T1000 (cell line): Measurements from ENCODE around the gene NKX2-2.
"Not testable (repeated sequence)": the region's sequence is repeated elsewhere in the genome, so short reads cannot be mapped to it uniquely, and the experiment has no call there.

Source experiments
- DNase-seq: peaks from one replicate; lab custom pipeline; 2025; ENCODE audit warnings: mixed read lengths; lab: John Stamatoyannopoulos, UW

Gene NKX2-2

GRCh38 chr20:21508230-21509078 is 5.4 kb downstream of the NKX2-2 start:
- no peak for DNase-seq

- DNase-seq: no peak
These were observed 6.2 kb downstream of the NKX2-2 start for GRCh38 chr20:21507400-21508229.

DNA sequence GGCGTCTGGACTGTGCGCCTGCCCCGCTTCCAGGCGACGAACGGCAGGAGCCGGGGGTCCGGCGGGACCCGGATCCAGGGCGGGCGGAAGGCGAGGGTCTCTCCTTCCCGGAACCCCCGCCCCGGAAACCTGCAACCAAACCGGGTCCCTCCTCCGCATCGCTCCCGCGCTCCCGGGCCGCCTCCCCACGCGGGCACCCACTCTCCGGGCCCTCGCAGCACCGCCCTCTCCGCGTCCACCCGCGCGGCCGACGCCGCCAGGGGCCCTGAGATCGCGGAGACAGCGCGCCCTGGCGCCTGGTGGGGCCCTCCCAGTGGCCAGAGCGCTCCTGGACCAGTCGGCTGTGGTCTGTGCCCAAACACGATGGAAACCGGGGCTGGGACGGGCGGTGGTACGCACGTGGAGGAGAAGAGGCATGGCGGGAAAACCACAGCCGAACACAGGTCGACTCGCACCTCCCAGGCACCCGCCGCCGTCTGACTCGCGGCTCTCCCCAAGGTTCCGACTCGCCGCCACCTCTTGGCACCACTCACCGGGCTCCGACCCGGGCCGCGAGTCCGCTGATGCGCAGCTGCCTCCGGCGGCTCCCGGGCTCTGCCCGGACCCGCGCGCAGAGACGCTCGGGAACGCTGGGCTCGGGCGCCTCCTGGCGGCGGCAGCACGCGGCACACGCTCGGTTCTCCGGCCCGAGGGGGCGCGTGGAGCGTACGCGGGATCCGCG is 7.9 kb downstream of the NKX2-2 start:
- no peak for DNase-seq

- no peak for DNase-seq
These were observed 8.6 kb downstream of the NKX2-2 start for GRCh38 chr20:21505161-21505809.

DNA sequence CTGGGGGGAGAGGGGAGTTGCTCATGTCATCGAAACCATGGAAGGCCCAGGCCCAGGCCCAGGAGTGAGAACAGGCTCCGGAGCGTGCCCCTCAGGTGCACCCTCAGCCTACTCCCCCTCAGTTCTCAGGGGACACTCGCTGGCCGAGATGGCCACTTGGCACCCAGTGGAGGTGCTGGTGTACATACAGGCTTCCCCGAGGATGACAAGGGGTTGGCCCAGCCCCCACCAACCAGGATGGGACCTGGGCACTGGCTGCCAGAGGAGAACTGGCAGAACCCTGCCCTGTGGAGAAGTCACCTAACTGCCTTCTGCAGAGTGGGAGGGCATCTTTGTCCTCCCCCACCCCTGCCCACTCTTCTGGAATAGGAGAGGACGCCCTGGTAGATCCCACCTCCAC is 9.5 kb downstream of the NKX2-2 start:
- no peak for DNase-seq

DNA sequence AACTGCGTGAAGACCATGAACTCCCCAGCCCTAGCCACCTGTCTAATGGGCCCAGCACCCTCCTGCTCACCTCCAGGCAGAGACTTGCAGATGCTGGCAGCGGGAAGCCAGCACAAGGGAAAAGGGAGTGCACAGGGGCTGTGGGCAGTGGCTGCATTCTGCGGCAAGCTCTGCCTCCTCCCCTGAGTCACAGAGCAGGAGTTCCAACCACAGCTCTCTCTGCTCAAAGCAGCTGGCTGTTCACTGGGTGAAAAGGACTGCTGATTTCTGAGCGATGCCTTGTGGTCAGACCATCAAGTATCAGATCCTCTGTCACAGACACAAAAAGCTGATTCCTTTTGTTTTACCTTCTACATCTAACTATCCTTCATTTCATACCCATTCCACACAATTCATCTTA is 10.5 kb downstream of the NKX2-2 start:
- no peak for DNase-seq

- DNase-seq: no peak
These were observed 12.7 kb downstream of the NKX2-2 start for GRCh38 chr20:21501184-21501583.

DNA sequence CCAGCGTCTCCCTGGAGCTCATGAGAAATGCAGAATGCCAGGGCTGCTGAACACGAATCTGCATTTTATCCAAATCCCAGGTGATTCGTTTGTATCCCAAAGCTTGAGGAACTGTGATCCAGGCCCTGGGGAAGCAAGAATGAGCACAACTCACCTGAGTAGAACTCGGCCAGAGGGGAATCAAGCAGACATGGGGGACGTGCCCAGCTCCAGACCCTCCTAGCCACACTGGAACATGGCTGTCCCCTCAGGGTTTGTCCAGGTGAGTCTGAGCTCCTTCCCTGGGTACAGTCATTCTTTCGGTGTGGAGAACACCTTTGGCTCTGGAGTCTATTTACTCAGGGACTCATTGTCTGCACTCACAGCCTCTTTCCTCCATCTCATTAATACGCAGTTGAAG is 13.3 kb downstream of the NKX2-2 start:
- no peak for DNase-seq

DNA sequence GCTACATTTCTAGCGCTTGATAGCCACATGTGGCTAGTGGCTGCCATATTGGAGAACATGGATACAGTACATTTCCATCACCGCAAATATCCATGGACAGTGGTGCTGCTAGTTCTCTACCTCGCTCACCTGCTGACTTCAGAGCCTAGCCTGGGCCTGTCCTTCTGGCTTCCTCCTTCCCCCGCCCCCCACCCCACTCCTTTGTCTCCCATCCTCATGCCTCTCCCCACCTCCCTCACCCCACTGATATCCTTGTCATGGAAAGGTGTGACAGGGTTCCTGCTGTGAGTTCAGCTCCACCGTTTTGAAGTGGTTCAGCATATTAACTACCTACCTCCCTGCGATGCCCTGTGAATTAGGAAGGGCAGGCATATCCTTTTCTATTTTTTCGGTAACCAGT is 14.2 kb downstream of the NKX2-2 start:
- DNase-seq: no peak

GRCh38 chr20:21498635-21499034 is 15.2 kb downstream of the NKX2-2 start:
- DNase-seq: no peak

GRCh38 chr20:21498195-21498594 is 15.7 kb downstream of the NKX2-2 start:
- DNase-seq: no peak

DNA sequence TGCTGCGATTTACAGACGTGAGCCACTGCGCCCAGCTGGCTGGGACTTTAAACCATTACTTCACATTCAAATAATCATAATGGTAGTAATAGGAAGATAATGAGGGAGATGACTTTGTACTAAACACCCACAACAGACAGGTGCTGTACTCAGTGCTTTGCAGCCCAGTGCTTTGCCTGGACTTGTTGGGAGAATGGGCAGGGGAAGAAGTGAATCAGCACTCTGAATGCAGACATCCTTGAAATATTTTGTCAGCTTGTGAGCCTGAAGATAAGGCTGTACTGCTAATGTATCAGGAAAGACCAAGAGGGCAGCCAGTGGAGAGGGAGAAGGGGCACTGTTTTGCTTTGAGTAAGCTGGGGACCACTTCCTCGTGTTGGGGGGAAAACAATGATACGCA is 17.4 kb downstream of the NKX2-2 start:
- no peak for DNase-seq

DNA sequence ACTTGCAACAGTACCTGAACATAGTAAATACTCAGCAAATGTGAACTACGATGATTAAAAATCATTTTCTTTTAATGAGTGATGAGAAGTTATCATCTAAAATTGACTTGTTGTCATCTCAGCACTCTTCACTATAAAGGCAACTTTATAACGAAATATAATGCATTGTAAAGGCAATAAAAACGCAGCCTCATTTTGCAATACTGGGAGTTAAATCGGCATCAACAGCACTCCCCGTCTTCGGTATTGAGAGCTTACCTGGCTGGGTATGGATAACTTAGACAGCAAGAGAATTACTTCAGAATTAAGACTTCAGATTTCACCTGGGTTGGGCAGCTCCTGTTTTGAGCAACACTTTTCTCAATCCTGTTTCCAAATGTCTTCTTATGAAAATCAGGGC is 20.8 kb downstream of the NKX2-2 start:
- DNase-seq: no peak

DNA sequence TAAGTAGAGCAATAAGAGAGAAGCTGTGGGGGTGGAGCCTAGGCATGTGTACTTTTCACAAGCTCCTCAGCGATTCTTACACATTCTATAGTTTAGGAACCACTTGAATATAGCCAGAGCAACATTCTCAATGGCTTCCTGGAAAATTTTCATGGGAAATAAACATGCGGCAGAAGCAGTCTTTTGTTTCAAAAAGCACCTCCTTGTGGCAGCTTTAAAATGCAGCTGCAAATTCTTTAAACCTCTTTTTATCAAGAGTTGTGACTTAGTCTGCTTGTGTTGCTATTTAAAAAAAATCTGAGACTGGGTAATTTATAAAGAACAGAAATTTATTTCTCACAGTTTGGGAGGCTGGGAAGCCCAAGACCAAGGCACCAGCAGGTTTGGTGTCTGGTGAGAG is 23.8 kb downstream of the NKX2-2 start:
- no peak for DNase-seq

DNA sequence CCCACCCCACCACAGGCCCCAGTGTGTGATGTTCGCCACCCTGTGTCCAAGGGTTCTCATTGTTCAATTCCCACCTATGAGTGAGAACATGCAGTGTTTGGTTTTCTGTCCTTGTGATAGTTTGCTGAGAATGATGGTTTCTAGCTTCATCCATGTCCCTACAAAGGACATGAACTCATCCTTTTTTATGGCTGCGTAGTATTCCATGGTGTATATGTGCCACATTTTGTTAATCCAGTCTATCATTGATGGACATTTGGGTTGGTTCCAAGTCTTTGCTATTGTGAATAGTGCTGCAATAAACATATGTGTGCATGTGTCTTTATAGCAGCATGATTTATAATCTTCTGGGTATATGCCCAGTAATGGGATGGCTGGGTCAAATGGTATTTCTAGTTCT is 33.7 kb downstream of the NKX2-2 start:
- not testable (repeated sequence) for DNase-seq

- no peak for DNase-seq
These were observed 48.1 kb downstream of the NKX2-2 start for GRCh38 chr20:21465799-21466198.

GRCh38 chr20:21464916-21465315 is 48.9 kb downstream of the NKX2-2 start:
- no peak for DNase-seq
